ENCODE data around the gene CSNK1A1. TPM values are rescaled to one million over a fixed set of nuclear protein-coding genes. Genes with fewer than 3 reads are reported as not detected.

CSNK1A1 gene
- total RNA-seq, 1 experiment from 2014 or later: 287 TPM

DNA sequence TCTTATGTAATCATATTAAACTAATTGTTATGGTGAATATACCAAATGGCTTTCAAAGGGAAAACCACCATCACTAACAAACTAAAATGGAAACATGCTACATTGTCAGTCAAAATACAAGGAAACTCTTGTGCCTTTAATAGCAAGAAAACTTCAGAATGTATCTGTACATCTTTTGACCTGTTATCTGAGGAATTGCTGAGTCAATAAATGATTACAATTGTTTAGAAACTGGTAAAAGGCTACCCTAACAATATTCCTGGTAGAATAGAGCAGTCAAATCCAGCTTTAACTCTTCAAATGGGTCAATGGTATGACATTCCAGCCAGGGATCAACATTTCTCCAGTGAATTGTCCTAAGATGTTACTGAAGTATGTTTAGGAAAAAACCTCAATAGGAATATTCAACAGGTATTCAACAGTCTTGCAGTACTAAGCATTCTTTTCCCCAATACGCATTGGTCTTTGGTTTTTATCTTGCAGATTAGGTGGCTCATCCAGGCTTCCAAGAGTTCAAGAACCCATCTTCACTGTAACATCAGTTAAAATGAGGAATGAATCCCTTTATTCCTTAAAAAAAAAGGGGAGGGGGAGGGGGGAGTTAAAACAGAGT lies 52.4 kb downstream of the CSNK1A1 start:
- TF ChIP-seq POLR2AphosphoS5 (IDR thresholded peaks at IDR 0.05; ENCODE audit: low read depth, low read length) (no peak), SIN3A (IDR thresholded peaks at IDR 0.05; ENCODE audit: borderline replicate concordance, insufficient read depth, low read depth, low read length) (no peak), TCF7L2 (IDR thresholded peaks at IDR 0.05; ENCODE audit: low read depth, low read length) (no peak)
- TF ChIP-seq, protein P1, sequence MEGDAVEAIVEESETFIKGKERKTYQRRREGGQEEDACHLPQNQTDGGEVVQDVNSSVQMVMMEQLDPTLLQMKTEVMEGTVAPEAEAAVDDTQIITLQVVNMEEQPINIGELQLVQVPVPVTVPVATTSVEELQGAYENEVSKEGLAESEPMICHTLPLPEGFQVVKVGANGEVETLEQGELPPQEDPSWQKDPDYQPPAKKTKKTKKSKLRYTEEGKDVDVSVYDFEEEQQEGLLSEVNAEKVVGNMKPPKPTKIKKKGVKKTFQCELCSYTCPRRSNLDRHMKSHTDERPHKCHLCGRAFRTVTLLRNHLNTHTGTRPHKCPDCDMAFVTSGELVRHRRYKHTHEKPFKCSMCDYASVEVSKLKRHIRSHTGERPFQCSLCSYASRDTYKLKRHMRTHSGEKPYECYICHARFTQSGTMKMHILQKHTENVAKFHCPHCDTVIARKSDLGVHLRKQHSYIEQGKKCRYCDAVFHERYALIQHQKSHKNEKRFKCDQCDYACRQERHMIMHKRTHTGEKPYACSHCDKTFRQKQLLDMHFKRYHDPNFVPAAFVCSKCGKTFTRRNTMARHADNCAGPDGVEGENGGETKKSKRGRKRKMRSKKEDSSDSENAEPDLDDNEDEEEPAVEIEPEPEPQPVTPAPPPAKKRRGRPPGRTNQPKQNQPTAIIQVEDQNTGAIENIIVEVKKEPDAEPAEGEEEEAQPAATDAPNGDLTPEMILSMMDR (IDR thresholded peaks at IDR 0.05): no peak
- TF ChIP-seq, protein P2, sequence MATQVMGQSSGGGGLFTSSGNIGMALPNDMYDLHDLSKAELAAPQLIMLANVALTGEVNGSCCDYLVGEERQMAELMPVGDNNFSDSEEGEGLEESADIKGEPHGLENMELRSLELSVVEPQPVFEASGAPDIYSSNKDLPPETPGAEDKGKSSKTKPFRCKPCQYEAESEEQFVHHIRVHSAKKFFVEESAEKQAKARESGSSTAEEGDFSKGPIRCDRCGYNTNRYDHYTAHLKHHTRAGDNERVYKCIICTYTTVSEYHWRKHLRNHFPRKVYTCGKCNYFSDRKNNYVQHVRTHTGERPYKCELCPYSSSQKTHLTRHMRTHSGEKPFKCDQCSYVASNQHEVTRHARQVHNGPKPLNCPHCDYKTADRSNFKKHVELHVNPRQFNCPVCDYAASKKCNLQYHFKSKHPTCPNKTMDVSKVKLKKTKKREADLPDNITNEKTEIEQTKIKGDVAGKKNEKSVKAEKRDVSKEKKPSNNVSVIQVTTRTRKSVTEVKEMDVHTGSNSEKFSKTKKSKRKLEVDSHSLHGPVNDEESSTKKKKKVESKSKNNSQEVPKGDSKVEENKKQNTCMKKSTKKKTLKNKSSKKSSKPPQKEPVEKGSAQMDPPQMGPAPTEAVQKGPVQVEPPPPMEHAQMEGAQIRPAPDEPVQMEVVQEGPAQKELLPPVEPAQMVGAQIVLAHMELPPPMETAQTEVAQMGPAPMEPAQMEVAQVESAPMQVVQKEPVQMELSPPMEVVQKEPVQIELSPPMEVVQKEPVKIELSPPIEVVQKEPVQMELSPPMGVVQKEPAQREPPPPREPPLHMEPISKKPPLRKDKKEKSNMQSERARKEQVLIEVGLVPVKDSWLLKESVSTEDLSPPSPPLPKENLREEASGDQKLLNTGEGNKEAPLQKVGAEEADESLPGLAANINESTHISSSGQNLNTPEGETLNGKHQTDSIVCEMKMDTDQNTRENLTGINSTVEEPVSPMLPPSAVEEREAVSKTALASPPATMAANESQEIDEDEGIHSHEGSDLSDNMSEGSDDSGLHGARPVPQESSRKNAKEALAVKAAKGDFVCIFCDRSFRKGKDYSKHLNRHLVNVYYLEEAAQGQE (IDR thresholded peaks at IDR 0.05; ENCODE audit: insufficient read depth in 1 of 2, low read depth in 2 of 2, low read length in 1 of 2): no peak
- H3K36me3 ChIP-seq (ENCODE audit: control insufficient read depth, insufficient read depth, low read length): peaks cover 63% of the 10 kb centered on the region
- no peaks in the 10 kb centered on the region for H3K9me3 ChIP-seq (ENCODE audit: control insufficient read depth, insufficient read depth, low read depth, low read length)
- peak overlapping the region; percentile 59 for H3K27ac ChIP-seq (ENCODE audit: low read length)
- ChIA-PET CTCF (no interaction called here), POLR2A (no interaction called here)
- BruUV-seq (replicated peaks): no TSS peak
- peaks cover 48% of the 10 kb centered on the region for H3K4me1 ChIP-seq (ENCODE audit: control insufficient read depth, insufficient read depth, low read length)
- ATAC-seq (no peak), DNase-seq (ENCODE audit: low read depth, low spot score) (no peak)
- no peaks in the 10 kb centered on the region for H3K27me3 ChIP-seq (ENCODE audit: control insufficient read depth, insufficient read depth, low read length)
- H3K4me3 ChIP-seq (ENCODE audit: low read depth in 2 of 2, low read length in 2 of 2): no peak overlapping the region
- intact Hi-C loops (cut with micrococcal nuclease; ENCODE audit: unreplicated experiment): no loop called here
- in situ Hi-C loops (cut with HindIII; ENCODE audit: low pct_unique_long_range_greater_than_20kb, low sequenced_read_pairs): no loop called here

DNA sequence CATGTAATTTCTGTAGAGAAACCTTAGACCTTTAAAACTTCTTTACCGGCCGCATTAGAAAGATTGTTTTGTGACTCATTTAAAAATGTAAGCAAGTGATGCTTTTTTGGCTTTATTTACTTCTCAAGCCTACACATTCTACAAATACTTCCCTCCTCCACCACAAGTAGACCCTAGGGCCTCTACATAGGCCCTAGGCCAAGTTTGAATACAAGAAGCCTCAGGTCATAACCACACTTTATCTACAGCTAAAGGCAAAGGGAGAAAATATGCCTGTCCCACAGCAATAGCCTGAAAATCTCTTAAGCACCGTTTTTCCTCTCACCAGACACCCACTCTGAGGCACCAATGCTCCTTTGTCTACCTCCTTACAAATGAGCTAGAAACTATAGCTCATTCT lies 53.9 kb downstream of the CSNK1A1 start:
- POLR2A ChIA-PET: interaction anchor here (1.6 kb wide), 1 partner anchor 11 kb away, joined by 8 read pairs; no protein-coding TSS in a partner anchor
- TF ChIP-seq SIN3A (IDR thresholded peaks at IDR 0.05; ENCODE audit: borderline replicate concordance, insufficient read depth, low read depth, low read length) (no peak), TCF7L2 (IDR thresholded peaks at IDR 0.05; ENCODE audit: low read depth, low read length) (no peak), POLR2AphosphoS5 (IDR thresholded peaks at IDR 0.05; ENCODE audit: low read depth, low read length) (peak; percentile 67)
- TF ChIP-seq, protein P2 (IDR thresholded peaks at IDR 0.05; ENCODE audit: insufficient read depth in 1 of 2, low read depth in 2 of 2, low read length in 1 of 2): peak in 1 of 2 experiments; percentile 24; a peak in 1 of 4 replicates
- TF ChIP-seq, protein P1 (IDR thresholded peaks at IDR 0.05): no peak
- no peaks in the 10 kb centered on the region for H3K9me3 ChIP-seq (ENCODE audit: control insufficient read depth, insufficient read depth, low read depth, low read length)
- peak; percentile 93 for ATAC-seq
- CTCF ChIA-PET: no interaction called here
- no peak for DNase-seq (ENCODE audit: low read depth, low spot score)
- H3K4me3 ChIP-seq (ENCODE audit: low read depth in 2 of 2, low read length in 2 of 2): no peak overlapping the region
- H3K36me3 ChIP-seq (ENCODE audit: control insufficient read depth, insufficient read depth, low read length): peaks cover 58% of the 10 kb centered on the region
- H3K27me3 ChIP-seq (ENCODE audit: control insufficient read depth, insufficient read depth, low read length): no peaks in the 10 kb centered on the region
- peaks cover 51% of the 10 kb centered on the region for H3K4me1 ChIP-seq (ENCODE audit: control insufficient read depth, insufficient read depth, low read length)
- intact Hi-C loops (cut with micrococcal nuclease; ENCODE audit: unreplicated experiment): no loop called here
- in situ Hi-C loops (cut with HindIII; ENCODE audit: low pct_unique_long_range_greater_than_20kb, low sequenced_read_pairs): no loop called here
- H3K27ac ChIP-seq (ENCODE audit: low read length): peak overlapping the region; percentile 67
- TSS peak; percentile 1 for BruUV-seq (replicated peaks)

All from Panc1 (cell line).